Measurements from ENCODE around the gene RPN2.
A peak's percentile ranks its signal among the peaks of the same experiment; 100 is the strongest.

Gene RPN2

GRCh38 chr20:37188787-37189186 lies 9.7 kb downstream of the RPN2 start:
- no peak for DNase-seq

- DNase-seq = no peak
Observed at GRCh38 chr20:37189416-37190016, 10.4 kb downstream of the RPN2 start.

GRCh38 chr20:37190354-37191112 lies 11.4 kb downstream of the RPN2 start:
- no peak for DNase-seq

- DNase-seq = peak; percentile 80
Observed at GRCh38 chr20:37192137-37192854, 13.2 kb downstream of the RPN2 start.

- DNase-seq = no peak
Observed at GRCh38 chr20:37193226-37193625, 14.1 kb downstream of the RPN2 start.

GRCh38 chr20:37193821-37194220 lies 14.7 kb downstream of the RPN2 start:
- no peak for DNase-seq

GRCh38 chr20:37194621-37195417 lies 15.7 kb downstream of the RPN2 start:
- DNase-seq = no peak

- DNase-seq = no peak
Observed at GRCh38 chr20:37198932-37199660, 20.0 kb downstream of the RPN2 start.

- DNase-seq = no peak
Observed at GRCh38 chr20:37200376-37200775, 21.2 kb downstream of the RPN2 start.

- DNase-seq = no peak
Observed at GRCh38 chr20:37200926-37201826, 22.0 kb downstream of the RPN2 start.

GRCh38 chr20:37201827-37202162 lies 22.7 kb downstream of the RPN2 start:
- no peak for DNase-seq

- DNase-seq = no peak
Observed at GRCh38 chr20:37202267-37202943, 23.3 kb downstream of the RPN2 start.

GRCh38 chr20:37204056-37204455 lies 24.9 kb downstream of the RPN2 start:
- DNase-seq = no peak

- DNase-seq = no peak
Observed at GRCh38 chr20:37205130-37205529, 26.0 kb downstream of the RPN2 start.

- no peak for DNase-seq
Observed at GRCh38 chr20:37205794-37206193, 26.7 kb downstream of the RPN2 start.

- no peak for DNase-seq
Observed at GRCh38 chr20:37207171-37207570, 28.0 kb downstream of the RPN2 start.

GRCh38 chr20:37209193-37209592 lies 30.1 kb downstream of the RPN2 start:
- DNase-seq = no peak

- DNase-seq = no peak
Observed at GRCh38 chr20:37209661-37210314, 30.7 kb downstream of the RPN2 start.

- DNase-seq = no peak
Observed at GRCh38 chr20:37218441-37218840, 39.3 kb downstream of the RPN2 start.

- DNase-seq = no peak
Observed at GRCh38 chr20:37218976-37219375, 39.8 kb downstream of the RPN2 start.
